ENCODE results near the gene ZNF276.
"Not testable (repeated sequence)": the region's sequence is repeated elsewhere in the genome, so short reads cannot be mapped to it uniquely, and the experiment has no call there.

The ZNF276 gene, protein sequence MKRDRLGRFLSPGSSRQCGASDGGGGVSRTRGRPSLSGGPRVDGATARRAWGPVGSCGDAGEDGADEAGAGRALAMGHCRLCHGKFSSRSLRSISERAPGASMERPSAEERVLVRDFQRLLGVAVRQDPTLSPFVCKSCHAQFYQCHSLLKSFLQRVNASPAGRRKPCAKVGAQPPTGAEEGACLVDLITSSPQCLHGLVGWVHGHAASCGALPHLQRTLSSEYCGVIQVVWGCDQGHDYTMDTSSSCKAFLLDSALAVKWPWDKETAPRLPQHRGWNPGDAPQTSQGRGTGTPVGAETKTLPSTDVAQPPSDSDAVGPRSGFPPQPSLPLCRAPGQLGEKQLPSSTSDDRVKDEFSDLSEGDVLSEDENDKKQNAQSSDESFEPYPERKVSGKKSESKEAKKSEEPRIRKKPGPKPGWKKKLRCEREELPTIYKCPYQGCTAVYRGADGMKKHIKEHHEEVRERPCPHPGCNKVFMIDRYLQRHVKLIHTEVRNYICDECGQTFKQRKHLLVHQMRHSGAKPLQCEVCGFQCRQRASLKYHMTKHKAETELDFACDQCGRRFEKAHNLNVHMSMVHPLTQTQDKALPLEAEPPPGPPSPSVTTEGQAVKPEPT

DNA sequence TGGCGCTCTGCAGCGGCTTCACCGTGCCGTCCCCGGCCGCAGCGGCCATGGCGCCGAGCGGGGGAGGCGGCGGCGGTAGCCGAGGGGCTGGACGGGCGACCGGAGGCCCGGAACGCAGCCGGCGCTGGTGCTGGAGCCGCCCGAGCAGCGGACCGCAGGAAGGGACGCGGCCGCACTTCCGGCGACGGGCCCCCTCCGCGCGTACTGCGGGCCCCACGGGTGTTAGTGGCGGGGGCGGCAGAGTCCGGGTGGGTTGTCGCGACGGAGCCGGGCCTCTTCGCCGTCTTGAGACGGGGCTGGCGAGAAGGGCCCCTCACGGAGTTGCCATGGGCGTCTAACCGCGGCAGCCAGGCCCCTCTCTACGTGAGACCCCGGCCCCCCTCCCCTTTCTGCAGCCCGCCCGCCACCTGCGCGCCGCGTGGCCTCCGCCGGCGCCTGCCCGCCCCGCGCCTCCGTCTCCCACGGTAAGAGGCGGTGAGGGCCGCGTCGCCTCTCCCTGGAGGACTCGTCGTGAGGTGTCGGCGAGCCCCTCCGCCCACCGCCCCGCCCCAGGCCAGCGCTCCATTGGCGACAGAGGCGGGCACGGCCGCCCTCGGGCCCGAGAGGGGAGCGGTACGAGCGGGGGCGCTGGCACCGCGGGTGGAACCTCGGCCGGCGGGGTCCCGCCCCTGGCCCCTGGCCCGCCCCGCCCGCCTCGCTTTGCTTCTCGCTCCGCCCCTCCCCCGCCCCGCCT lies at the start of gene ZNF276, which contains the start of gene VPS9D1:
ZNF276 (plus strand) TSS at position 725 of the 733 bp plus-strand sequence. CDS start 104 bp downstream, outside the sequence.
VPS9D1 (minus strand) TSS at position 86 of the 733 bp plus-strand sequence; CDS start at position 49, 37 bp downstream.
- peak; percentile 64 to 94 (median 88) for DNase-seq
- intact Hi-C loops (cut with DNase I), result no loop called here

DNA sequence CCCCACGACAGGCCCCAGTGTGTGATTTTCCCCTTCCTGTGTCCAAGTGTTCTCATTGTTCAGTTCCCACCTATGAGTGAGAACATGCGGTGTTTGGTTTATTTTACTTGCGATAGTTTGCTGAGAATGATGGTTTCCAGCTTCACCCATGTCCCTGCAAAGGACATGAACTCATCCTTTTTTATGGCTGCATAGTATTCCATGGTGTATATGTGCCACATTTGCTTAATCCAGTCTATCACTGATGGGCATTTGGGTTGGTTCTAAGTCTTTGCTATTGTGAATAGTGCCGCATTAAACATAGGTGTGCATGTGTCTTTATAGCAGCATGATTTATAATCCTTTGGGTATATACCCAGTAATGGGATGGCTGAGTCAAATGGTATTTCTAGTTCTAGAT lies 49.8 kb upstream of the ZNF276 start:
- DNase-seq; intact Hi-C loops (cut with DNase I): not testable (repeated sequence)

DNA sequence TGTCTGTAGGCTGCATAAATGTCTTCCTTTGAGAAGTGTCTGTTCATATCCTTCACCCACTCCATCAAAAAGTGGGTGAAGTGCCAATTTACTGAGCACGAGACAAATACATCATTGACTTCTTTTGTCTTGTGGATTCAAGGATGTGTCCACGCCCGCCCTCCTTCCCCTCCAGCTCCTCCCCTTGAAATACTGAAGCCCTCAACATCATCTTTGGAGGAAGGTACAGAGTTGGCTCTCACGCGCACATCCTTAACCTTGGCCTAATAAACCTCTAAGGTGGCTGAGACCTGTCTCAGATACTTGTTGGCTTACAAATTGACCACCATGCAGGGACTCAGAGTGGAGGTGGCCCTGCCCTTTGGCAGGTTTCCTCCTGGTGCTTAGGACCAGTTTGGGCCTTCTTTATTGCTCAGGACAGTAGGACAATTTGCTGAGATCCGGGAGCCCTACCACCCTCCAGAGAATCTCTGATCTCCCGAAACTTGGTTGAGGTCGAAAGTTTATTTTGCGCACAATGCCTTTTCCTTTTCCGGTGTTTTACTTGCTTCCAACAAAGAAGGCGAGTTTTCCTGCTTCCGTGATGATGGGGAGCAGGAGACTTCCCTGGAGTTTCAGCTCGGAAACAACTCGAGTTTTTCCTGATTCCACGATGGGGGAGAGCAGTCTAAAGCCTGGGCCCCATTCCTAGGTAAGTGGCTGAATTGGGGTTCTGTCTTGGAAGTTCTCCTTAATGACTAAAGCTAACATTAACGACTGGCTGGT lies 49.0 kb upstream of the ZNF276 start:
- no peak for DNase-seq
- intact Hi-C loops (cut with DNase I), result no loop called here

DNA sequence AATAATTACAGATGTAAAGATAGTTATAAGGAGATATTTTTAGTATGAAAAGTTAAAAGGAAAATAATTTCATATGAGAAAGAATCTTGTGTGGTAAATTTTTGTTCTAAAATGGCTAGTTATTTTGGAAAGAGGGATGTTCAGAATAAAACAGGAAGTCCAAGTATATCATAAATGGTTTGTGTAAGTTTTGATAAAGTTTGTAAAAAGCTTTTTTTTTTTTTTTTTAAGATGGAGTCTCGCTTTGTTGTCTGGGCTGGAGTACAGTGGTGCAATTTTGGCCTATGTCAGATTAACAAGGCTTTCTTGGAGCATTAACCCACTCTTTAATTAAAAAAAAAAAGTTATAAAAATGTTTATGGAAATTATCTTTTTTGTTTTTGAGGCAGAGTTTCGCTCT lies 43.1 kb upstream of the ZNF276 start:
- DNase-seq, result no peak
- intact Hi-C loops (cut with DNase I), result no loop called here

DNA sequence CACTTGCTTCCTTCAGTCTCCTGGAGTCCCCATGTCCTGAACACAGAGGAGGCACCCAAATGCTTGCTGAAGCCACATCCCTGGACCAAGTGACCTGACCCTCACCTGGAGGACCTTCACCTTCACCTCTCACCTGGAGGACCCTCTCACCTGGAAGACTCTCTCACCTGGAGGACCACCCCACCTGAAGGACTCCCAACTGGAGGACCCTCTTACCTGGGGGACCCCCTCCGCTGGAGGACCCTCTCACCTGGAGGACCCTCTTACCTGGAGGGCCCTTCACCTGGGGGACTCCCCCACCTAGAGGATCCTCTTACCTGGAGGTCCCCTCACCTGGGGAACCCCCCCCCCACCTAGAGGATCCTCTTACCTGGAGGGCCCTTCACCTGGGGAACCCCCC lies 35.4 kb upstream of the ZNF276 start:
- intact Hi-C loops (cut with DNase I), result loop anchor here (10.0 kb wide), 1 partner anchor 121 kb away; the partner anchor contains the start of gene RPL13
- no peak for DNase-seq

DNA sequence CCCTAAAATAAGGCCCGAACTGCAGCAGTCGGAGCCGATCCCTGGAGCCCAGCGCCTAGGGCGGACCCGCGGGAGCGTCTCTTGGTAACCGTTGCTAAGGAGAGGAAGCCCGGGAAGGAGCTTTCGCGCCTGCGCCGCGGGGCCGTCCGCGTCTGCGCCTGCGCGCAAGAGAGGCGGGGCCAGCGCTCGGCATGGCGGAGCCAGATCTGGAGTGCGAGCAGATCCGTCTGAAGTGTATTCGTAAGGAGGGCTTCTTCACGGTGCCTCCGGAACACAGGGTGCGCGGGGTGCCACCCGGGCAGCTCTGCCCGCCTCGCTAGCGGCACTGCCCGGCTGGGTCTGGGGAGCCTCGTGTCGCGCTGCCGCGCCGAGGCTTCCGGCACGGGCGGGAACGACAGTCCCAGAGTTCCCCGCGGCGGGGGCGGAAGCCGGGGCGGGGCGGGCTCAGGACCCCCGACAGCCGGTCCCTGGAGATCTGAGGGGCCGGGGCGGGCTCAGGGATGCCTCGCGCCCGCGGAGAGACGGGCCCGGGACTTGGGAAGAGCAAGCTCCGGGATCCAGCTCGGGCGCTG lies 34.7 kb upstream of the ZNF276 start, which contains the start of gene CDK10:
CDK10 (plus strand) TSS at position 170 of the 572 bp plus-strand sequence; CDS start at position 192, 22 bp downstream.
- intact Hi-C loops (cut with DNase I), result loop anchor here (10.0 kb wide), 1 partner anchor 122 kb away; the partner anchor contains the start of gene RPL13
- peak; percentile 69 to 97 (median 91) for DNase-seq

DNA sequence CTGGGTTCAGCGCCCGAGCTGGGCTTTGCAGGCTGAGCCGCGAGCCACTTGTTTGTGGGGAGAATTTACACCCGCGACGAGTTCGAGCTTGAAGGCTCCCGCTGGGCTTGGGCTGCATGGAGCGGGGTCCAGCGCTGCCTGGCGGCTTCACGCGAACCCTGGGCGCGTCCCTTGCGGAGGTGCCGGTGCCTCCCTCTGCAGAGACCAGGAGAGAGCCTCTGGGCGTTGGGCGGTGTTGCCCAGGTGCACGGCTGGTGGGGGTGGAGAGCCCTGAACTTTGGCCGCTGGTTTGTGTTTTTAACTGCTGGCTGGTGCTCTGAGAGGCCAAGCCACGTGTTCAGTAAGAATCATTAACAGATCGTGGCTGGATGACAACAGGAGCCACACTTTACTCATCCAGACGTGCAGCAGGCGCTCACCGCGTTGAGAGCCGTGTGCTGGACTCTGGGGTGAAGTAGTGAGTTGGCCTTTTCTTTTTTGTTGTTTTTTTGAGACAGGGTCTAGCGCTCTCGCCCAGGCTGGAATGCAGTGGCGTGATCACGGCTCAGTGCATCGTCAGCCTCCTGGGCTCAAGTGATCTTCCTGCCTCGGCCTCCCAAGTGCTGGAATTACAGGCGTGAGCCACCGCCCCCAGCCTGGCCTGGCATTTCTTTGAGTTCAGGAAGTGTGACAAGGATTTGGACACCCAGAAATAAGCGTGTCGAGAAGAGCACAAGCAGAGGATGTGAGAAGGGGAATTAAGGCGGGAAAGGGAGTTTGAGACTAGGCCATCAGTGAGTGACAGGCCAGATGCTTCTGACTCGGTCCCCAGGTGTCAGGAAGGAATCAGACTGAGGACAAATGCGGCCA lies 34.0 kb upstream of the ZNF276 start:
- intact Hi-C loops (cut with DNase I), result loop anchor here (10.0 kb wide), 1 partner anchor 123 kb away; the partner anchor contains the start of gene RPL13
- DNase-seq, result no peak

DNA sequence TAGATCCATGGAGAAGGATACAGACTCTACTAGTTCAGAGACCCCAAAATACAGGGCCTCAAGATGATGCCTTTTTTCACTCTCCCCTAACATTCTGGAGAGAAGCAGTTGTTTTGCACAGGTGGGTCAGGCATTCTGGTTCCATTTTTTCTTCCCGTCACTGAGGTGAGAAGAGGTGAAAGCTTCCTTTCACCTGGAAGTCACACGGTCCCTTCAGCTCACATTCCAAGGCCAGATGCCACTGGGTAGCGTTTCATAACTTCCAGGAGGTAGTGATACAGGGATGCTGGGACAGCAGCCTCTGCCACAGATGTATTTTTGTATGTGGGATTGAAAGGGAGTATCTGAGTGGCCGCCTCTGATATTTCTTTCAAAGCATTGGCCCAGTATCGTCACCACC lies 32.9 kb upstream of the ZNF276 start:
- DNase-seq, result no peak
- intact Hi-C loops (cut with DNase I), result loop anchor here (10.0 kb wide), 1 partner anchor 124 kb away; the partner anchor contains the start of gene RPL13

DNA sequence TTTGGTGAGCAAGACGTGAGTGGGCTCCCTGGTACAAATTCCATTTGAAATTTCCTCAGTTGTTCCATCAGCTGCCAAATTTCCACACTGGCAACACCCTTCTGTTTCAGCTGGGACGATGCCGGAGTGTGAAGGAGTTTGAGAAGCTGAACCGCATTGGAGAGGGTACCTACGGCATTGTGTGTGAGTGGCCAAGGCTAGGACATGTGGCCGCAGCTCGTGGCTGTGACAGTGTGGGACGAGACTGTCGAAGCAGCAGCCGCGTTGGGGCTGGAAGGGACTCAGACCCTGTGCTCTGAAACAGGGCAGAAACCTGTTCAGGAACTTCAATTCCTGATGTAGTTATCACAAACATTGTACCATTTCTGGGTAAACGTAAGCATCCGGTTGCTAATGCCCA lies 32.2 kb upstream of the ZNF276 start:
- no peak for DNase-seq
- intact Hi-C loops (cut with DNase I), result loop anchor here (10.0 kb wide), 1 partner anchor 124 kb away; the partner anchor contains the start of gene RPL13

DNA sequence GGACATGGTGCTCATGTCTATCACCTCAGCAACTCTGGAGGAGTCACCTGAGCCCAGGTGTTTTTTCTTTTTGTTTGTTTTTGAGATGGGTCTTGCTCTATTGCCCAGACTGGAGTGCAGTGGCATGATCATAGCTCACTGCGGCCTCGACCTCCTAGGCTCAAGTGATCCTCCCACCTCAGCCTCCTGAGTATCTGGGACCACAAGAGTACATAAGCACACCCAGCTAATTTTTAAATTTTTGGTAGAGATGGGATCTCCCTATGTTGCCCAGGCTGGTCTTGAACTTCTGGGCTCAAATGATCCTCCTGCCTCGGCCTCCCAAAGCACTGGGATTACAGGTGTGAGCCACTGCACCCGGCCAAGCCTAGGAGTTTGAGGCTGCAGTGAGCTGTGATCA lies 31.7 kb upstream of the ZNF276 start:
- intact Hi-C loops (cut with DNase I), result loop anchor here (10.0 kb wide), 1 partner anchor 125 kb away; the partner anchor contains the start of gene RPL13
- DNase-seq, result not testable (repeated sequence)

DNA sequence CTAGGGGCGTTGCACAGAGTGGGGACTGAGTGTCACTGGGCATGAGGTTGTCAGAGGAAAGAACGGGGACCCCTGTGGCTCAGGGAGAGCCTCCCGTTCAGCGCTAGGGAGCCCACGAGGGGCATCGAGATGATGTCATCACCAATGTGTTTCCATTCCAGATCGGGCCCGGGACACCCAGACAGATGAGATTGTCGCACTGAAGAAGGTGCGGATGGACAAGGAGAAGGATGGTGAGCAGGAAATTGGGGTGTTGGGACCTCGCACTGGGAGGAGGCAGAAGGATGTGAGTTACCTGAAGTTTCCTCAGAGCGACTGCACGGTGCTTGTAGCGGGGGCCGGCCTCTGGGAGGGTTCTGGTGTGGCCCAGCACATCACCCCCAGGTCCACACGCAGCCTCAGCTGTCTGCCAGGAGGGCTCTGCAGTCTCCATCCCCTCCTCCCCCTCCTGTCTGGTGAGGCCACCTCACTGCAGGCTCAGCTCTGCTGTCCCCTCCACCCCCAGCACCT lies 30.9 kb upstream of the ZNF276 start:
- no peak for DNase-seq
- intact Hi-C loops (cut with DNase I), result no loop called here

DNA sequence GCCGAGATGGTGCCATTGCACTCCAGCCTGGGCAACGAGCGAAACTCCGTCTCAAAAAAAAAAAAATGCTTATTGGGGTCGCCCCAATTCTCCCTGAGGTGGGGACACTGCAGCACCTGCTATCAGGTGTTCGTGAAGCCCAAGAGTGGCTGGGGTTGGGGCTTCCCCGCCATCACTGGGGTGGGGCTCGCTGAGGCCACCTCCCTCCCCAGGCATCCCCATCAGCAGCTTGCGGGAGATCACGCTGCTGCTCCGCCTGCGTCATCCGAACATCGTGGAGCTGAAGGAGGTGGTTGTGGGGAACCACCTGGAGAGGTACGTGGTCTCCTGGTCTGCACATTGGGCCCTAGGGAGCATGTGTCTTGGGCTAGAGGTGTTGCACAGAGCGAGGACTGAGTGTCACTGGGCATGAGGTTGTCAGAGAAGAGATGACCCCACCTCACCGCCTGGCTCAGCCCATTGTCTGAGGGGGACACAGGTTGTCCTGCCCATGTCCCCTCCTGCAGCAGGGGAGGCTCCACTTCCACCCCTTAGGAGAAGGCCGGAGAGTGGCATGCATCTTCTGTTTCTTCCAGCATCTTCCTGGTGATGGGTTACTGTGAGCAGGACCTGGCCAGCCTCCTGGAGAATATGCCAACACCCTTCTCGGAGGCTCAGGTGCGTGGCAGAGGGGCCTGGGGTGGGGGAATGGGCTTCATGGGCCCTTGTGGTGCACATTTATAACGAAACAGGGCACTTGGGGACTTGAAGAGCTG lies 29.9 kb upstream of the ZNF276 start:
- intact Hi-C loops (cut with DNase I), result no loop called here
- DNase-seq, result no peak

DNA sequence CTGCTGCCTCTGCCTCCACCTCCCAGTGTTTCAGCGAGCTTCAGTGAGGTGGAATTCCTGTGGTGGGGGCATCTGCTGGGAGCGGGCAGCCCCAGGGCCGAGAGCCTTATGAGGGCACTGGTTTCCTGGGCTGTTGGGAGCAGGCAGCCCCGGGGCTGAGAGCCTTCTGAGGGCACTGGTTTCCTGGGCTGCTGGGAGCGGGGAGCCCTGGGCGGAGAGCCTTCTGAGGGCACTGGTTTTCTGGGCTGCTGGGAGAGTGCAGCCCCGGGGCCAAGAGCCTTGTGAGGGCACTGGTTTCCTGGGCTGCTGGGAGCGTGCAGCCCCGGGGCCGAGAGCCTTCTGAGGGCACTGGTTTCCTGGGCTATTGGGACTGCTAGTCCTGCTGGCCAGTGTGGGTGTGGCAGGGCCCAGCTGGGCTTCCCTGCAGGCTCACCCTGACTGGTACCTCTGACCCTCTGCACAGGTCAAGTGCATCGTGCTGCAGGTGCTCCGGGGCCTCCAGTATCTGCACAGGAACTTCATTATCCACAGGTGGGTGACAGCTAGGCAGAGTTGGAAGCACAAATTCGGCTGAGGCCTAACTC lies 29.3 kb upstream of the ZNF276 start:
- intact Hi-C loops (cut with DNase I), result no loop called here
- no peak for DNase-seq

DNA sequence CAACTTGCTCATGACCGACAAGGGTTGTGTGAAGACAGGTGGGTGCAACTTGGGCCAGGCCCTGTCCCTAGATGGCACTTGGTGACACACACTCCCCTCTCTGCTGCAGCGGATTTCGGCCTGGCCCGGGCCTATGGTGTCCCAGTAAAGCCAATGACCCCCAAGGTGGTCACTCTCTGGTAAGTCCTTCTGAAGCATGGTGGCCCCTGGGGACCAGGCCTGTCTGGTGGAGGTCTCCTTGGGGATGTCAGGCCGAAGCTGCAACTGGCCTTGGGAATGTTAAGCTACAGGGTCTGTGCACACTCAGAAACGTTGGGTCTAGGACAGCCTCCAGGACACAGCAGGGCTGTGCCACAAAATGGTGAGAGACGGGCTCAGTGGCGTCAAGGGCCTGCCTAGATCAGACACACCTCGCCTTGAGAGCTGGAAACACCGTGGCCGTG lies 28.0 kb upstream of the ZNF276 start:
- intact Hi-C loops (cut with DNase I), result no loop called here

DNA sequence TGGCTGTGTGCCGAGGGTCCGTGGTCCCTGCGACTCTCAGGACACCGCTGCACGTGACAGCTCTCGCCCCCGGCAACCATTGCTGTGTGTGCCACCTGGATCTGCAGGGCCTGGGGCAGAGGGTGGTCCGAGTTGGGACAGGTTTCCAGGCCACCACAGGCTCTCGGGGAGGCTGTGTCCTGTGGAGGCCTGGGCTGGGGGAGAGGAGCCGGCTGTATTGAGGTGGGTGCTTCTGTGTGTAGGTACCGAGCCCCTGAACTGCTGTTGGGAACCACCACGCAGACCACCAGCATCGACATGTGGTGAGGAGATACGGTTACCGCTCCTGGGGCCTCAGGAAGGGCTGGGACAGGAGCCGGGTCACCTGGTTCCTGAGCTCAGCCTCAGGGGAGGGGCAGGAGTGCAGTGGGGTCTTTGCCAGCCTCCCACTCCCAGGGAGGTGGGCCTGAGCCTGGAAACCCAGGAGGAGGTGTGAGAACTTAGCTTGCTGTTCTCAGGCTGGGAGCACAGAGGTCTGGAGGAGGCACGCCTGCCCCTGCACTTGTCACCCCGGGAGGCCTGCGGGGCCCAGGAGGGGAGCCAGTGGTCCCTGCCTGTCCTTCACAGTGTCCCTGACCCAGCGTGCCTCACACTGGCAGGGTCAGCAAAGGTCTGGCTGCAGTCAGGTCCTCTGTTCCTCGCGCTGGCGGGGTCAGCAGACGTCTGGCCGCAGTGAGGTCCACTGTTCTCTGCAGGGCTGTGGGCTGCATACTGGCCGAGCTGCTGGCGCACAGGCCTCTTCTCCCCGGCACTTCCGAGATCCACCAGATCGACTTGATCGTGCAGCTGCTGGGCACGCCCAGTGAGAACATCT lies 27.2 kb upstream of the ZNF276 start:
- intact Hi-C loops (cut with DNase I), result no loop called here

More for the DNA sequence above, 28.0 kb upstream of the ZNF276 start:
- DNase-seq, result no peak

More for the DNA sequence above, 27.2 kb upstream of the ZNF276 start:
- no peak for DNase-seq
